Measurements from ENCODE around the gene TTC6.

- no peak for TF ChIP-seq CTCF (IDR thresholded peaks at IDR 0.05)
- TF ChIP-seq POLR2A (IDR thresholded peaks at IDR 0.05) = no peak
- TF ChIP-seq EP300 (IDR thresholded peaks at IDR 0.05) = no peak
These were observed 1.8 kb upstream of the TTC6 start for GRCh38 chr14:37593511-37594237.
